GM21381 (cell line): ENCODE measurements around the gene ZP2.
"Not testable (repeated sequence)": the region's sequence is repeated elsewhere in the genome, so short reads cannot be mapped to it uniquely, and the experiment has no call there.

Experiments
- ATAC-seq: cut with Tn5 transposase; IDR thresholded peaks from one replicate; pipeline ENCODE4 v1.9.1; 2021; ENCODE audit warnings: mild to moderate bottlenecking, moderate library complexity; ENCODE audit not compliant: unreplicated experiment

The ZP2 gene

DNA sequence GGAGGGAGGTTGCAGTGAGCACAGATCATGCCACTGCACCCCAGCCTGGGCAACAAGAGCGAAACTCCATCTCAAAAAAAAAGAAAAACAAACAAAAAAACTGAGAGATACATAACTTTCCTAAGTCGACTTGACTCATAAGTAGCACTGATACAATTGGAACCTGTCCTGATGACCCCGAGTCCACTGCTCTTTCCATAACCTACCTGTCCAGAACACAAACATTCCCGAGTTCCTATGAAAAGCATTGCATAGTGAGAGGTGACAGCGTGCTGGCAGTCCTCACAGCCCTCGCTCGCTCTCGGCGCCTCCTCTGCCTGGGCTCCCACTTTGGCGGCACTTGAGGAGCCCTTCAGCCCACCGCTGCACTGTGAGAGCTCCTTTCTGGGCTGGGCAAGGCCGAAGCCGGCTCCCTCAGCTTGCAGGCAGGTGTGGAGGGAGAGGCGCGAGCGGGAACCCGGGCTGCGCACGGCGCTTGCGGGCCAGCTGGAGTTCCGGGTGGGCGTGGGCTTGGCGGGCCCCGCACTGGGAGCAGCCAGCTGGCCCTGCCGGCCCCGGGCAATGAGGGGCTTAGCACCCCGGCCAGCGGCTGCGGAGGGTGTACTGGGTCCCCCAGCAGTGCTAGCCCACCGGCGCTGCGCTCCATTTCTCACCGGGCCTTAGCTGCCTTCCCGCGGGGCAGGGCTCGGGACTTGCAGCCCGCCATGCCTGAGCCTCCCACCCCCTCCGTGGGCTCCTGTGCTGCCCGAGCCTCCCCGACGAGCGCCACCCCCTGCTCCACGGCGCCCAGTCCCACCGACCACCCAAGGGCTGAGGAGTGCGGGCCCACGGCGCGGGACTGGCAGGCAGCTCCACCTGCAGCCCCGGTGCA is 59.0 kb downstream of the ZP2 start:
- ATAC-seq = not testable (repeated sequence)

GRCh38 chr16:21150375-21151001 is 60.9 kb downstream of the ZP2 start, which contains the start of gene DNAH3:
Gene DNAH3 (minus strand): TSS chr16:21150846. CDS start chr16:21150319, 527 bp downstream.
- no peak for ATAC-seq
